Measurements from ENCODE around the gene TMEM63C. TPM values are rescaled to one million over a fixed set of nuclear protein-coding genes. Genes with fewer than 3 reads are reported as not detected.

TMEM63C gene
- total RNA-seq, 1 donor from 2014 or later = 4.6 TPM

GRCh38 chr14:77225254-77225653 is 43.7 kb downstream of the TMEM63C start:
- no peak for DNase-seq (ENCODE audit: extremely low spot score, unreplicated experiment)
- no peak for TF ChIP-seq CTCF (conservative IDR thresholded peaks at IDR 0.05)
- peaks cover 29% of the 10 kb centered on the region for H3K27me3 Mint-ChIP-seq
- peaks cover 1% of the 10 kb centered on the region for H3K9me3 Mint-ChIP-seq
- H3K4me3 Mint-ChIP-seq = no peak overlapping the region
- no peak overlapping the region for H3K27ac Mint-ChIP-seq
- peaks cover 4% of the 10 kb centered on the region for H3K4me1 Mint-ChIP-seq (ENCODE audit: unreplicated experiment)
- no peaks in the 10 kb centered on the region for H3K36me3 Mint-ChIP-seq

- H3K4me1 Mint-ChIP-seq (ENCODE audit: unreplicated experiment) = peaks cover 4% of the 10 kb centered on the region
- no peak overlapping the region for H3K4me3 Mint-ChIP-seq
- no peak for DNase-seq (ENCODE audit: extremely low spot score, unreplicated experiment)
- no peak for TF ChIP-seq CTCF (conservative IDR thresholded peaks at IDR 0.05)
- peaks cover 26% of the 10 kb centered on the region for H3K27me3 Mint-ChIP-seq
- H3K27ac Mint-ChIP-seq = no peak overlapping the region
- H3K9me3 Mint-ChIP-seq = peaks cover 3% of the 10 kb centered on the region
- H3K36me3 Mint-ChIP-seq = no peaks in the 10 kb centered on the region
Measured at GRCh38 chr14:77225892-77226557, 44.4 kb downstream of the TMEM63C start.

DNA sequence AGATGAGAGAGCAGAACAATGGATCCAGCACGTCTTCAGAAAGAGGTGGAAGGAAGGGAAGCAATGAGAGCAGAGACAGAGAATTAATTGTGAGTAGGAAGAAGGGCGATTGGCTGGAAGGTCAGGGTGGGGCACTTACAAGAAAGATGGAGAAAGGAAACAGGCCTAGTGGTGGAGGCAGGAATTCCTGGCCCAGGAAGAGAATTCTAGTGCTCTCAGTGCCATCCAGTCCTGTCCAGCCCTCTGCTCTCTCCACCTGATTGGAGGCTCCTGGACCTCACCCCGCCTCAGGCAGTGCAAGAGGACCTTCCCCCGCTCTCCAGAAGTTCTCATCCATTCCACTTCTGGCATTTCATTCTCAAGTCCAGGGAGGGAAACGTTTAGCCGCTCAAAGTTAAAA is 46.5 kb downstream of the TMEM63C start:
- Mint-ChIP-seq H3K36me3 (no peaks in the 10 kb centered on the region), H3K27ac (no peak overlapping the region), H3K27me3 (peaks cover 15% of the 10 kb centered on the region), H3K9me3 (peaks cover 3% of the 10 kb centered on the region), H3K4me1 (ENCODE audit: unreplicated experiment) (no peaks in the 10 kb centered on the region), H3K4me3 (no peak overlapping the region)
- no peak for DNase-seq (ENCODE audit: extremely low spot score, unreplicated experiment)
- TF ChIP-seq CTCF (conservative IDR thresholded peaks at IDR 0.05) = no peak

- no peak for TF ChIP-seq CTCF (conservative IDR thresholded peaks at IDR 0.05)
- Mint-ChIP-seq H3K4me3 (no peak overlapping the region), H3K27ac (no peak overlapping the region), H3K27me3 (peaks cover 6% of the 10 kb centered on the region), H3K9me3 (peaks cover 3% of the 10 kb centered on the region), H3K4me1 (ENCODE audit: unreplicated experiment) (no peaks in the 10 kb centered on the region), H3K36me3 (no peaks in the 10 kb centered on the region)
- DNase-seq (ENCODE audit: extremely low spot score, unreplicated experiment) = no peak
Measured at GRCh38 chr14:77230914-77231313, 49.3 kb downstream of the TMEM63C start.

GRCh38 chr14:77231721-77232120 is 50.1 kb downstream of the TMEM63C start:
- Mint-ChIP-seq H3K27me3 (peaks cover 5% of the 10 kb centered on the region), H3K4me3 (no peak overlapping the region), H3K27ac (no peak overlapping the region), H3K9me3 (peaks cover 3% of the 10 kb centered on the region), H3K4me1 (ENCODE audit: unreplicated experiment) (no peaks in the 10 kb centered on the region), H3K36me3 (no peaks in the 10 kb centered on the region)
- no peak for DNase-seq (ENCODE audit: extremely low spot score, unreplicated experiment)
- TF ChIP-seq CTCF (conservative IDR thresholded peaks at IDR 0.05) = no peak

Measured in type B pancreatic cell (in vitro differentiated cells).